ENCODE data around the gene NUDC. TPM values are rescaled to one million over a fixed set of nuclear protein-coding genes. Genes with fewer than 3 reads are reported as not detected.

NUDC gene
- total RNA-seq, 1 donor from 2014 or later, result 70.2 TPM

GRCh38 chr1:26921126-26921539 is 410 bp upstream of the NUDC start:
- peaks cover 18% of the 10 kb centered on the region for H3K4me1 ChIP-seq (ENCODE audit: insufficient read depth, low read length)
- peak overlapping the region; percentile 89 for H3K4me2 ChIP-seq (ENCODE audit: low read length)
- Mint-ChIP-seq H3K4me1 (ENCODE audit: low read depth, unreplicated experiment) (peaks cover 11% of the 10 kb centered on the region), H3K27ac (ENCODE audit: unreplicated experiment) (peak overlapping the region; percentile 94), H3K4me3 (ENCODE audit: unreplicated experiment) (peak overlapping the region; percentile 95), H3K36me3 (ENCODE audit: low read depth, unreplicated experiment) (peaks cover 4% of the 10 kb centered on the region), H3K9me3 (ENCODE audit: unreplicated experiment) (no peaks in the 10 kb centered on the region), H3K27me3 (ENCODE audit: low read depth, unreplicated experiment) (no peaks in the 10 kb centered on the region)
- H3K36me3 ChIP-seq (ENCODE audit: insufficient read depth, low read length), result peaks cover 3% of the 10 kb centered on the region
- H3K9me3 ChIP-seq (ENCODE audit: insufficient read depth, low read depth, low read length), result no peaks in the 10 kb centered on the region
- no peaks in the 10 kb centered on the region for H3K27me3 ChIP-seq (ENCODE audit: insufficient read depth, low read length)
- TF ChIP-seq EZH2 (IDR thresholded peaks at IDR 0.05; ENCODE audit: insufficient read depth, low read length) (no peak), CTCF (IDR thresholded peaks at IDR 0.05; ENCODE audit: insufficient read depth, low read depth, low read length) (no peak)
- H3K79me2 ChIP-seq (ENCODE audit: insufficient read depth, low read length), result peaks cover 35% of the 10 kb centered on the region
- peak overlapping the region; percentile 82 for H3K4me3 ChIP-seq (ENCODE audit: insufficient read depth, low read depth, low read length)
- H2AFZ ChIP-seq (ENCODE audit: low read depth, low read length), result peak overlapping the region; percentile 75
- DNase-seq (ENCODE audit: low read depth) (no peak), FAIRE-seq (no peak)
- H3K27ac ChIP-seq (ENCODE audit: low read depth, low read length), result peak overlapping the region; percentile 55
- H3K9ac ChIP-seq (ENCODE audit: low read length), result peak overlapping the region; percentile 90
- peaks cover 21% of the 10 kb centered on the region for H4K20me1 ChIP-seq (ENCODE audit: insufficient read depth, low read length)

GRCh38 chr1:26922431-26922729 is 837 bp downstream of the NUDC start:
- peaks cover 31% of the 10 kb centered on the region for H4K20me1 ChIP-seq (ENCODE audit: insufficient read depth, low read length)
- H3K4me3 ChIP-seq (ENCODE audit: insufficient read depth, low read depth, low read length), result peak overlapping the region; percentile 82
- H3K27ac ChIP-seq (ENCODE audit: low read depth, low read length), result peak overlapping the region; percentile 83
- no peaks in the 10 kb centered on the region for H3K9me3 Mint-ChIP-seq (ENCODE audit: unreplicated experiment)
- no peaks in the 10 kb centered on the region for H3K27me3 Mint-ChIP-seq (ENCODE audit: low read depth, unreplicated experiment)
- H3K27ac Mint-ChIP-seq (ENCODE audit: unreplicated experiment), result peak overlapping the region; percentile 94
- no peak overlapping the region for H2AFZ ChIP-seq (ENCODE audit: low read depth, low read length)
- peaks cover 8% of the 10 kb centered on the region for H3K36me3 Mint-ChIP-seq (ENCODE audit: low read depth, unreplicated experiment)
- H3K4me3 Mint-ChIP-seq (ENCODE audit: unreplicated experiment), result peak overlapping the region; percentile 95
- DNase-seq (ENCODE audit: low read depth) (no peak), FAIRE-seq (no peak)
- H3K4me1 Mint-ChIP-seq (ENCODE audit: low read depth, unreplicated experiment), result peaks cover 13% of the 10 kb centered on the region
- H3K9ac ChIP-seq (ENCODE audit: low read length), result peak overlapping the region; percentile 90
- peak overlapping the region; percentile 89 for H3K4me2 ChIP-seq (ENCODE audit: low read length)
- no peak for TF ChIP-seq CTCF (IDR thresholded peaks at IDR 0.05; ENCODE audit: insufficient read depth, low read depth, low read length)
- TF ChIP-seq EZH2 (IDR thresholded peaks at IDR 0.05; ENCODE audit: insufficient read depth, low read length), result no peak
- H3K27me3 ChIP-seq (ENCODE audit: insufficient read depth, low read length), result no peaks in the 10 kb centered on the region
- no peaks in the 10 kb centered on the region for H3K9me3 ChIP-seq (ENCODE audit: insufficient read depth, low read depth, low read length)
- peaks cover 18% of the 10 kb centered on the region for H3K4me1 ChIP-seq (ENCODE audit: insufficient read depth, low read length)
- peaks cover 10% of the 10 kb centered on the region for H3K36me3 ChIP-seq (ENCODE audit: insufficient read depth, low read length)
- peaks cover 47% of the 10 kb centered on the region for H3K79me2 ChIP-seq (ENCODE audit: insufficient read depth, low read length)

- FAIRE-seq, result no peak
- Histone ChIP-seq H3K27ac (ENCODE audit: low read depth, low read length) (no peak overlapping the region), H3K4me3 (ENCODE audit: insufficient read depth, low read depth, low read length) (peak overlapping the region; percentile 82)
Observed at GRCh38 chr1:26922901-26923300, 1.4 kb downstream of the NUDC start.

More at GRCh38 chr1:26922901-26923300, 1.4 kb downstream of the NUDC start:
- peak overlapping the region; percentile 95 for H3K4me3 Mint-ChIP-seq (ENCODE audit: unreplicated experiment)
- no peaks in the 10 kb centered on the region for H3K9me3 Mint-ChIP-seq (ENCODE audit: unreplicated experiment)
- no peak overlapping the region for H3K27ac Mint-ChIP-seq (ENCODE audit: unreplicated experiment)
- peak overlapping the region; percentile 89 for H3K4me2 ChIP-seq (ENCODE audit: low read length)
- no peaks in the 10 kb centered on the region for H3K27me3 ChIP-seq (ENCODE audit: insufficient read depth, low read length)
- peaks cover 13% of the 10 kb centered on the region for H3K4me1 Mint-ChIP-seq (ENCODE audit: low read depth, unreplicated experiment)
- no peaks in the 10 kb centered on the region for H3K27me3 Mint-ChIP-seq (ENCODE audit: low read depth, unreplicated experiment)
- H3K9me3 ChIP-seq (ENCODE audit: insufficient read depth, low read depth, low read length), result no peaks in the 10 kb centered on the region
- peaks cover 13% of the 10 kb centered on the region for H3K36me3 ChIP-seq (ENCODE audit: insufficient read depth, low read length)
- H3K9ac ChIP-seq (ENCODE audit: low read length), result peak overlapping the region; percentile 90
- no peak overlapping the region for H2AFZ ChIP-seq (ENCODE audit: low read depth, low read length)
- no peak for DNase-seq (ENCODE audit: low read depth)
- TF ChIP-seq CTCF (IDR thresholded peaks at IDR 0.05; ENCODE audit: insufficient read depth, low read depth, low read length) (no peak), EZH2 (IDR thresholded peaks at IDR 0.05; ENCODE audit: insufficient read depth, low read length) (no peak)
- H3K36me3 Mint-ChIP-seq (ENCODE audit: low read depth, unreplicated experiment), result peaks cover 8% of the 10 kb centered on the region
- H3K79me2 ChIP-seq (ENCODE audit: insufficient read depth, low read length), result peaks cover 52% of the 10 kb centered on the region
- H3K4me1 ChIP-seq (ENCODE audit: insufficient read depth, low read length), result peaks cover 18% of the 10 kb centered on the region
- peaks cover 31% of the 10 kb centered on the region for H4K20me1 ChIP-seq (ENCODE audit: insufficient read depth, low read length)
